IMR-90 (cell line): Measurements from ENCODE around the gene CDH3. TPM values are rescaled to one million over a fixed set of nuclear protein-coding genes. Genes with fewer than 3 reads are reported as not detected.
A peak's percentile ranks its signal among the peaks of the same experiment; 100 is the strongest.

Experiments
- ATAC-seq: fragments of 200-7000 bp; cut with Tn5 transposase; 2 replicates; pipeline ENCODE4 v1.9.1; 2020; ENCODE audit warnings: low read depth, mild to moderate bottlenecking, moderate library complexity
- BruUV-seq: library from RNA; stranded (reverse); fragments of 400-500 nt; replicated peaks from 2 replicates; lab custom pipeline; 2021; lab: Mats Ljungman, UMichigan
- CTCF ChIA-PET: fragments of 300-600 bp; formaldehyde crosslinking; extraction: SDS; loops from one replicate; lab custom pipeline; 2021; ENCODE audit warnings: antibody characterized with exemption; lab: Yijun Ruan, JAX
- POLR2A ChIA-PET: fragments of 300-600 bp; sonication (Branson Sonifier 250); formaldehyde crosslinking; loops from one replicate; lab custom pipeline; 2022; ENCODE audit warnings: antibody characterized with exemption; ENCODE audit not compliant: unreplicated experiment; lab: Charles Lee
- DNase-seq: peaks from one replicate; pipeline ENCODE4 v3.0.0; 2013
- H2AFZ ChIP-seq: replicated peaks from 2 replicates; pipeline ENCODE3; 2013; ENCODE audit warnings: low read length, mild to moderate bottlenecking; ENCODE audit not compliant: poor library complexity
- H2AK5ac ChIP-seq: 2 replicates; pipeline ENCODE4 v1.6.1; 2013; ENCODE audit warnings: low read depth, low read length, inconsistent platforms
- H2AK9ac ChIP-seq: replicated peaks from 2 replicates; pipeline ENCODE3; 2013; ENCODE audit warnings: mild to moderate bottlenecking, low read depth, low read length, moderate library complexity; ENCODE audit not compliant: poor library complexity
- H2BK120ac ChIP-seq: 2 replicates; pipeline ENCODE4 v1.6.1; 2013; ENCODE audit warnings: low read depth, low read length, inconsistent platforms
- H2BK15ac ChIP-seq: 3 replicates; pipeline ENCODE4 v1.6.1; 2013; ENCODE audit warnings: low read depth, low read length, inconsistent platforms
- H2BK20ac ChIP-seq: 2 replicates; pipeline ENCODE4 v1.6.1; 2013; ENCODE audit warnings: low read depth, mild to moderate bottlenecking, inconsistent platforms, low read length, moderate library complexity
- H2BK5ac ChIP-seq: 2 replicates; pipeline ENCODE4 v1.6.1; 2013; ENCODE audit warnings: mild to moderate bottlenecking, low read depth, low read length, inconsistent platforms; ENCODE audit not compliant: poor library complexity, severe bottlenecking
- H3K14ac ChIP-seq: replicated peaks from 2 replicates; pipeline ENCODE4 v1.6.1; 2013; ENCODE audit warnings: low read depth, low read length, inconsistent platforms
- H3K18ac ChIP-seq: 2 replicates; pipeline ENCODE4 v1.6.1; 2013; ENCODE audit warnings: low read depth, low read length, control low read depth
- H3K23ac ChIP-seq: 2 replicates; pipeline ENCODE4 v1.6.1; 2013; ENCODE audit warnings: low read depth, low read length, inconsistent platforms
- H3K27ac ChIP-seq: 2 replicates; pipeline ENCODE4 v1.5.1; 2013; ENCODE audit warnings: mild to moderate bottlenecking, control low read depth, low read length; ENCODE audit not compliant: insufficient read depth
- H3K27me3 ChIP-seq: 2 replicates; pipeline ENCODE4 v1.6.1; 2013; ENCODE audit warnings: low read length; ENCODE audit not compliant: control insufficient read depth, insufficient read depth
- H3K36me3 ChIP-seq: 2 replicates; pipeline ENCODE4 v1.6.1; 2013; ENCODE audit warnings: low read length, mixed read lengths; ENCODE audit not compliant: control insufficient read depth, insufficient read depth
- H3K4ac ChIP-seq: 2 replicates; pipeline ENCODE4 v1.6.1; 2013; ENCODE audit warnings: low read depth, low read length, inconsistent platforms
- H3K4me1 ChIP-seq: 2 replicates; pipeline ENCODE4 v1.6.1; 2013; ENCODE audit warnings: low read length, mixed read lengths; ENCODE audit not compliant: control insufficient read depth, insufficient read depth
- H3K4me2 ChIP-seq: 2 replicates; pipeline ENCODE4 v1.6.1; 2013; ENCODE audit warnings: low read depth, mild to moderate bottlenecking, control low read depth, low read length, moderate library complexity
- H3K4me3 ChIP-seq: 2 replicates; pipeline ENCODE4 v1.5.1; 2013; ENCODE audit warnings: low read depth, mild to moderate bottlenecking, control low read depth, low read length, moderate library complexity; ENCODE audit not compliant: insufficient read depth
- H3K56ac ChIP-seq: 2 replicates; pipeline ENCODE4 v1.6.1; 2013; ENCODE audit warnings: low read length, inconsistent platforms; ENCODE audit not compliant: insufficient read depth; ENCODE audit errors: extremely low read depth
- H3K79me1 ChIP-seq, 2 experiments: 2 replicates each; pipeline ENCODE4 v1.6.1; 2013; ENCODE audit warnings: low read length in 2 of 2, inconsistent platforms in 1 of 2, low read depth in 1 of 2
- H3K9ac ChIP-seq: 2 replicates; pipeline ENCODE4 v1.6.1; 2013; ENCODE audit warnings: low read depth, low read length, control low read depth
- H3K9me1 ChIP-seq: 2 replicates; pipeline ENCODE4 v1.6.1; 2013; ENCODE audit warnings: low read length, inconsistent platforms; ENCODE audit not compliant: insufficient read depth
- H3K9me3 ChIP-seq: 2 replicates; pipeline ENCODE4 v1.6.1; 2013; ENCODE audit warnings: low read length; ENCODE audit not compliant: control insufficient read depth, insufficient read depth
- H4K20me1 ChIP-seq: 2 replicates; pipeline ENCODE4 v1.6.1; 2013; ENCODE audit warnings: low read length, inconsistent platforms; ENCODE audit not compliant: insufficient read depth
- H4K5ac ChIP-seq: 2 replicates; pipeline ENCODE4 v1.6.1; 2013; ENCODE audit warnings: mild to moderate bottlenecking, low read depth, low read length, control low read depth
- H4K8ac ChIP-seq, 2 experiments: 2 replicates each; pipeline ENCODE4 v1.6.1; 2013; ENCODE audit warnings: low read depth in 2 of 2, low read length in 2 of 2, control low read depth in 1 of 2, inconsistent platforms in 1 of 2
- H4K91ac ChIP-seq: 2 replicates; pipeline ENCODE4 v1.6.1; 2013; ENCODE audit warnings: low read depth, low read length, inconsistent platforms; ENCODE audit not compliant: insufficient read depth
- MAZ ChIP-seq: IDR thresholded peaks from 2 replicates; pipeline ENCODE4 v1.6.1; 2012; ENCODE audit warnings: low read depth, mild to moderate bottlenecking, low read length, improper control_type of control experiment, moderate library complexity, borderline replicate concordance
- RAD21 ChIP-seq: IDR thresholded peaks from 2 replicates; pipeline ENCODE4 v1.6.1; 2012; ENCODE audit warnings: low read length, improper control_type of control experiment
- RCOR1 ChIP-seq: IDR thresholded peaks from 2 replicates; pipeline ENCODE4 v1.6.1; 2012; ENCODE audit warnings: mild to moderate bottlenecking, low read length, improper control_type of control experiment; ENCODE audit not compliant: insufficient replicate concordance
- RFX5 ChIP-seq: IDR thresholded peaks from 2 replicates; pipeline ENCODE4 v1.8.0; 2012; ENCODE audit warnings: low read depth, mild to moderate bottlenecking, low read length, moderate library complexity
- WGBS, 2 experiments: methylation state at CpG; one replicate each; pipeline versions ENCODE4 v1.1.5 to v1.1.7; 2013; ENCODE audit warnings: missing lambda C conversion rate in 2 of 2; ENCODE audit not compliant: insufficient read length in 1 of 2; ENCODE audit errors: extremely low coverage in 2 of 2; 5-methylcytosine and 5-hydroxymethylcytosine counted together
- dilution Hi-C: fragments of 300-500 bp; cut with HindIII; formaldehyde crosslinking; loops from one replicate; pipeline ENCODE4 v1.14.3; 2018; ENCODE audit warnings: low sequenced_read_pairs; ENCODE audit not compliant: unreplicated experiment
- in situ Hi-C: fragments of 300-500 bp; cut with MboI; formaldehyde crosslinking; loops from 3 replicates; pipeline ENCODE4 v1.14.3; 2019; ENCODE audit warnings: low sequenced_read_pairs, inconsistent platforms, mixed read lengths
- intact Hi-C: fragments of 100-400 bp; cut with micrococcal nuclease; formaldehyde crosslinking; loops from 2 replicates; pipeline ENCODE4 v1.10.0; 2022
- polyA plus RNA-seq, 3 experiments: library from polyadenylated mRNA; depleted of rRNA; stranded (reverse); fragments of >200 nt; gene quantifications; 2 replicates each; pipeline ENCODE4 v1.2.3, GENCODE V29; 2012; ENCODE audit warnings: low replicate concordance in 1 of 3
- total RNA-seq: library from RNA; depleted of rRNA; stranded (reverse); fragments of >200 nt; gene quantifications from 2 replicates; pipeline ENCODE4 v1.2.3, GENCODE V29; 2012

Gene CDH3
- total and polyA plus RNA-seq, 2 of the 4 experiments (the other 2 are of a cell fraction): not detected

DNA sequence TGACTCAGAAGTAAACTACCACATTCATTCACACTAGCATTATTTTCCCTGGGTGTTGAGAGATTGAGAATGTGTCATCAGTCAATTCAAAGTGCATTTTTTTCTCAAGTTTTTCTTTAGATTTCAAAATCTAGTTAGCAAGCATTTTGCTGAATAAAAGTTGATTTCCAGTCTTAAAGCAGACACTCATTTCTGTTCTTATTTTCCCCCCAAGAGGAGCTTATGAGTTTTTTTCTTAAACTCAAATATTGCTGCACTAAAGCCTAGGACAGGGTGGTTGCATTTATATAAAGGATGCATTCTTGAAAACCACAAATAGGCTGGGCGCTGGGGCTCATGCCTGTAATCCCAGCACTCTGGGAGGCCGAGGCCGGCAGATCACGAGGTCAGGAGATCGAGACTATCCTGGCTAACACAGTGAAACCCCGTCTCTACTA is 15.3 kb downstream of the CDH3 start:
- intact Hi-C loops: no loop called here
- no peak for DNase-seq
- no TSS peak for BruUV-seq

More for the DNA sequence above, 15.3 kb downstream of the CDH3 start:
- H3K18ac ChIP-seq: no peak overlapping the region
- no peaks in the 10 kb centered on the region for H3K9me3 ChIP-seq
- H4K8ac ChIP-seq: no peak overlapping the region
- H2AFZ ChIP-seq: no peak overlapping the region
- H2BK5ac ChIP-seq: no peak overlapping the region
- in situ Hi-C loops: no loop called here
- H2AK9ac ChIP-seq: no peak overlapping the region
- H4K91ac ChIP-seq: no peak overlapping the region
- peaks cover 4% of the 10 kb centered on the region; the same call in 1 of the 2 replicates for H3K4me1 ChIP-seq
- H2BK120ac ChIP-seq: no peak overlapping the region
- H3K79me1 ChIP-seq: no peaks in the 10 kb centered on the region
- no peak overlapping the region for H3K27ac ChIP-seq
- no peak overlapping the region for H4K5ac ChIP-seq
- no peak overlapping the region for H3K23ac ChIP-seq
- no CpG with 5 or more reads among the region's 6 CpGs for WGBS, 2 experiments
- H2AK5ac ChIP-seq: no peak overlapping the region
- no peak overlapping the region for H3K4ac ChIP-seq
- no peak overlapping the region for H3K56ac ChIP-seq
- H3K9ac ChIP-seq: no peak overlapping the region
- H3K36me3 ChIP-seq: no peaks in the 10 kb centered on the region
- no peak overlapping the region for H3K14ac ChIP-seq
- H2BK15ac ChIP-seq: no peak overlapping the region
- dilution Hi-C loops: no loop called here
- peaks cover 2% of the 10 kb centered on the region; the same call in 1 of the 2 replicates for H3K27me3 ChIP-seq
- no peak overlapping the region for H2BK20ac ChIP-seq
- no peak for TF ChIP-seq MAZ
- TF ChIP-seq RCOR1: no peak
- TF ChIP-seq RAD21: no peak
- no peak for TF ChIP-seq RFX5
- H3K9me1 ChIP-seq: no peaks in the 10 kb centered on the region
- CTCF ChIA-PET: no interaction called here
- H4K20me1 ChIP-seq: no peaks in the 10 kb centered on the region
- H3K4me2 ChIP-seq: no peak overlapping the region
- no peak overlapping the region for H3K4me3 ChIP-seq
- peak; percentile 22; the same call in 1 of the 2 replicates for ATAC-seq
- POLR2A ChIA-PET: no interaction called here
